Right lobe of liver (tissue), 6 donors: ENCODE data around the gene HACD3. TPM values are rescaled to one million over a fixed set of nuclear protein-coding genes. Genes with fewer than 3 reads are reported as not detected.

Experiments
- ATAC-seq, 4 donors: fragments of 200-7000 bp; cut with Tn5 transposase; one replicate each; pipeline ENCODE4 v1.9.1; 2020; ENCODE audit warnings: mild to moderate bottlenecking in 4 of 4, moderate library complexity in 4 of 4
- DNase-seq, 3 donors: peaks; one replicate each; pipeline ENCODE4 v3.0.0-alpha.2; 2020
- H3K27ac ChIP-seq, 3 donors: fragments of 200-600 bp; one replicate each; pipeline ENCODE4 v1.8.0; 2022
- H3K27me3 ChIP-seq, 2 donors: fragments of 200-600 bp; one replicate each; pipeline ENCODE4 v1.8.0; 2022
- H3K36me3 ChIP-seq, 4 donors: fragments of 200-600 bp; sonication (generic) in 1 of 4; one replicate each; pipeline versions ENCODE4 v1.5.1 to v1.8.0; 2017 to 2022; ENCODE audit warnings: control low read depth in 1 of 4
- H3K4me1 ChIP-seq, 4 donors: fragments of 200-600 bp; sonication (generic) in 1 of 4; one replicate each; pipeline versions ENCODE4 v1.5.1 to v1.8.0; 2017 to 2022; ENCODE audit warnings: control low read depth in 1 of 4
- H3K4me3 ChIP-seq, 3 donors: fragments of 200-600 bp; one replicate each; pipeline ENCODE4 v1.8.0; 2022
- H3K9me3 ChIP-seq, 4 donors: fragments of 200-600 bp; sonication (generic) in 1 of 4; one replicate each; pipeline versions ENCODE4 v1.5.1 to v1.8.0; 2017 to 2022; ENCODE audit warnings: control low read depth in 1 of 4
- CTCF ChIP-seq, 4 donors: fragments of 200-600 bp in 3 of 4; fragments of 450-650 bp in 1 of 4; IDR thresholded peaks; one replicate each; pipeline versions ENCODE4 v1.5.1 to v1.8.0; 2016 to 2022; ENCODE audit warnings: antibody characterized with exemption in 4 of 4, mild to moderate bottlenecking in 2 of 4
- POLR2A ChIP-seq: fragments of 450-650 bp; IDR thresholded peaks from one replicate; pipeline ENCODE4 v1.6.1; 2017; ENCODE audit warnings: antibody characterized with exemption, mild to moderate bottlenecking
- WGBS: methylation state at CpG from one replicate; pipeline ENCODE4 v1.1.6; 2018; ENCODE audit warnings: low coverage, low lambda C conversion rate; ENCODE audit not compliant: insufficient coverage; ENCODE audit errors: missing lambda C conversion rate; 5-methylcytosine and 5-hydroxymethylcytosine counted together
- intact Hi-C, 2 donors: fragments of 100-400 bp; cut with DNase I; formaldehyde crosslinking; loops; one replicate each; pipeline versions ENCODE4 v1.11.2 to v1.14.1; 2022
- total RNA-seq, 6 experiments: library from RNA; depleted of rRNA in 2 of 6; stranded (reverse); fragments of >200 nt in 2 of 6; fragmentation: NEBNext Ultra II Directional in 3 of 6; extraction: Animal tissue kit (Norgen Biotek cat#: 25700) in 3 of 6; gene quantifications; one replicate each; pipeline versions ENCODE4 v1.1.0 to v1.2.4, GENCODE V29; 2016 to 2023
- donor health status: DM: no; HTN: yes; CAD: no.
- donor health status: DM: no; HTN: no; CAD: no.
- donor health status: DM: no; HTN: no; CAD: no.
- donor health status: DM: no; HTN: yes; CAD: no.
- donor health status: DM: no; HTN: yes; CAD: no.

HACD3 gene
- total RNA-seq, 6 experiments from 2014 or later: 48.7 to 73.9 (median 61.7) TPM

- ATAC-seq: no peak
- no peak overlapping the region for H3K27ac ChIP-seq
- 78% methylated on average over 4 of the region's 4 CpGs for WGBS
Measured at GRCh38 chr15:65518633-65519285, 11.5 kb upstream of the HACD3 start.

GRCh38 chr15:65521350-65521749, 8.9 kb upstream of the HACD3 start:
- no peaks in the 10 kb centered on the region for H3K36me3 ChIP-seq
- DNase-seq (no peak), ATAC-seq (no peak)
- H3K27ac ChIP-seq: no peak overlapping the region
- TF ChIP-seq POLR2A (no peak), CTCF (IDR thresholded peaks at IDR 0.05) (no peak)
- no peaks in the 10 kb centered on the region for H3K9me3 ChIP-seq
- peaks cover 0 to 5% (median 2%) of the 10 kb centered on the region in 4 donors for H3K4me1 ChIP-seq
- H3K4me3 ChIP-seq: no peak overlapping the region
- intact Hi-C loops: no loop called here
- no peaks in the 10 kb centered on the region for H3K27me3 ChIP-seq
- 84% methylated on average over 6 of the region's 7 CpGs for WGBS

More at GRCh38 chr15:65518633-65519285, 11.5 kb upstream of the HACD3 start:
- Histone ChIP-seq H3K9me3 (no peaks in the 10 kb centered on the region), H3K4me3 (no peak overlapping the region), H3K4me1 (peaks cover 0 to 14% (median 6%) of the 10 kb centered on the region in 4 donors), H3K36me3 (no peaks in the 10 kb centered on the region), H3K27me3 (no peaks in the 10 kb centered on the region)
- TF ChIP-seq CTCF (IDR thresholded peaks at IDR 0.05) (no peak), POLR2A (no peak)
- intact Hi-C loops: no loop called here
- DNase-seq: no peak

GRCh38 chr15:65524226-65524625, 6.0 kb upstream of the HACD3 start:
- intact Hi-C loops: no loop called here
- Histone ChIP-seq H3K4me3 (no peak overlapping the region), H3K27ac (no peak overlapping the region), H3K9me3 (no peaks in the 10 kb centered on the region), H3K36me3 (no peaks in the 10 kb centered on the region), H3K27me3 (no peaks in the 10 kb centered on the region), H3K4me1 (no peaks in the 10 kb centered on the region)
- ATAC-seq: no peak
- TF ChIP-seq CTCF (IDR thresholded peaks at IDR 0.05) (no peak), POLR2A (no peak)
- no peak for DNase-seq
- 59% methylated on average over 9 of the region's 10 CpGs for WGBS

- Histone ChIP-seq H3K4me3 (no peak overlapping the region), H3K36me3 (no peaks in the 10 kb centered on the region), H3K27ac (no peak overlapping the region), H3K9me3 (no peaks in the 10 kb centered on the region), H3K4me1 (no peaks in the 10 kb centered on the region), H3K27me3 (no peaks in the 10 kb centered on the region)
- intact Hi-C loops: no loop called here
- ATAC-seq (peak in 2 of 4 donors; percentile 11 to 17), DNase-seq (peak in 1 of 3 donors; percentile 51)
- 86% methylated on average over 1 of the region's 1 CpG for WGBS
- TF ChIP-seq CTCF (IDR thresholded peaks at IDR 0.05) (no peak), POLR2A (no peak)
Measured at GRCh38 chr15:65525622-65526021, 4.6 kb upstream of the HACD3 start.
